D341Med (cell line): ENCODE measurements around the gene HSF5.

ENCODE experiments used
- DNase-seq: peaks from one replicate; pipeline ENCODE4 v3.0.0; 2012; ENCODE audit warnings: low spot score

Gene HSF5

GRCh38 chr17:58385359-58385899 lies 102.8 kb downstream of the HSF5 start:
- DNase-seq = no peak

DNA sequence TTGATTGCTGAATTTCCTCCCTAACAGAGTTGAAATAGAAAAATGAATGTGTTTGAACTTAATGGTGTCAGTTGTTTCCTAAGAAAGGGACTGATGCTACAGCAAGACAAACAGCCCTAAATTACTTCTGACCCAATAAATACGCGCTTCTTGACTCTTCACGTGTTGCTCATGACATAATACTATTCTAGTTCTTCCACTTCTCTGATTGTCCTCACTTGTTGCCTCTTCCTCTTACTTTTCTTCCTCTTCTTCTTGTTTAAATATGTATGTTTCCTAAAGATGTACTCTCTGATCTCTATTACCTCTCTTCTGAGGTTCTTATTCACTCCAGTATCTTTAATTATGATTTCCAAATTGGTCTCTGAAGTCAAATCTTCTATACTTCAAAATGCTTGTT lies 103.3 kb downstream of the HSF5 start:
- DNase-seq = no peak

- DNase-seq = no peak
Observed at GRCh38 chr17:58383892-58384462, 104.2 kb downstream of the HSF5 start.

DNA sequence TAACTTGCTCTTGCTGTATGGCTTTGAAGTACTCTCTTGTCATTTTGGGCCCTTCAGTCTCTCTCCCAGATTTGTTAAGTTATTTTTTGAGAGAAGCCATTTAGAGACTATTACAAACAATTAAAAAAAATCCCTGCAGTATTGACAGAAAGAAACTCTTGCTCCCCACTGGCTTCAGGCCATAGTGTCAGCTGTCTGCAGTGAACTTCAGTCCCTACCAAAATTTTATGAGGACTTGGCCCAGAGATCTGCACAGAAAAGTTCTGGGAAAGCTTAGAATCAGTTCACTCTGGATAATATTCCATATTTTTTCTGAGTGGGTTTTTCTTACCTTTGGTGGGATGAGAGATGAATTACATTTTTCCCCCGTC lies 105.4 kb downstream of the HSF5 start:
- DNase-seq = no peak

DNA sequence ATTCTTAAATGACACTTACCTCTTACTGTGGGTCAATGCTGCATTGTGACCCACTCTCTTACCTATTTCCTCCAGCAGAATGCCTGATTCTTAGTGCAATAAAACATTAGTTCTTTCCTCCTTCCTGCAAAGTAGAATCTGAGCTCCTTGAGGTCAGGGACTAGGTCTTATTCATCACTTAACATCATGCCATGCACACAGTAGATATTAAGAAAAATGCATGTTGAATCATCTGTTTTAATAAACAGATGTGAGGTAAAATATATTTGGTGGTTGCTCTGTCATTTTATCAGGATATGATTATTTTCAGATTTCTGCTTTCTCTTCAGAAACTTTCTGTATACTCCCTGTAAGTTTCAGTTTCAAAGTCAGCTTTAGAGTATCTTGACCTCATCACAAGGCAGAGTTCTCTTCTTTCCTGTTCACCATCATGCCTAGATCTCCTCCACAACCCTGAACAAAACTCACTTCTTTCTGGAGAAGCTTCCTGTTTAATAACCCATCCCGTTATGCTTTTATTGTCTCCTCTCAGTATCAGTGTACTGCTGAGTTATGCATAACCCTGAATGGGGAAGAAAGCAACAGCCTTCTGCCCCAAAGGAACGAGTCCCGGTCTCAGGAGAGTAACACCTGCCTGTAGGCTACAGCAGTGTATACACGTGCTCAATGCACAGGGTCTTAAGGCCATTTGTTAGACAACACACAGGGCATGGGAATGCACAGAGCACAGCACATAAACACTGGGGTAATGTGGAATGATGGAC lies 105.9 kb downstream of the HSF5 start:
- DNase-seq = no peak

DNA sequence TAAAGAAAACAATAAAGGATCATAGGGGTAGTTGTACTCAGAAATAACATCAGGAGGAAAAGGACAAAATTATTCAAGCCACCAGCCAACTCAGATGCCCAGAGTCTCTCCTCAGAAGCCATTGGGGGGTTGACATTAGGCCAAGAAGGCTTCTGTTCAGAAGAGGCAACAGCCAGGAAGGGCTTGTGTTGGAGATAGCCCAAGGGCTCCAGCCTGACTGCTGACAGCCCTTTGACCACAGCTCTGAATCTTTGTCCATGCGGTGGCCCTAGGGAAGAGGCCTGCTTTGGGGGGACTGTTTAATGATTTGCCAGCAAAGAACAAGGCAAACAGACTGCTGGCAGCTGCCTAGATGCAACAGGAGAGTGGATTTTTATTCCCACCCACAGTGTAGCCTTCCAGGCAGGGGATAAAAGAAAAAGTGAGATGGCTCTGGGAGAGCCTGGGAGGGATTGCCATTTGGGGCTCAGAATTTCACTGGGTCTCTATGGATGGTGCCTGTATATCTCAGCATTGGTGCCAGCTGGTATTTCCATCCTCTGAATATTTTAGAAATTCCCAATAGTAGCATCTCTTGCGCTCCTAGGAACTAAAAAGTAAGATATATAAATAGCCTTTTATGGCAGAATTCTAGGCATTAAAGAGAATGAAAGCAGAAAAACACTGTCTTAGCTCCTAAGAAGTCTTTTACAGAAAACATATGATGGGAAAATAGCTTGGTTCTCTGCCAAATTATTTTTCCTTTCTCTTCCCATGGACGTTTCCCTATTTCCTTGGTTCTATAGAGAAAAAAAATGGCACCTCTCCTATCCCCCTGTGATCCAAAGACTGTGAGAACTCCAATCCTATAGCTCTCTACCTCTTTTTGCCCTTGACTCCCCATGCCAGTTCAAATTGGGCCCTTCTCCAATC lies 106.8 kb downstream of the HSF5 start:
- no peak for DNase-seq

GRCh38 chr17:58380207-58381123 lies 107.7 kb downstream of the HSF5 start:
- no peak for DNase-seq

DNA sequence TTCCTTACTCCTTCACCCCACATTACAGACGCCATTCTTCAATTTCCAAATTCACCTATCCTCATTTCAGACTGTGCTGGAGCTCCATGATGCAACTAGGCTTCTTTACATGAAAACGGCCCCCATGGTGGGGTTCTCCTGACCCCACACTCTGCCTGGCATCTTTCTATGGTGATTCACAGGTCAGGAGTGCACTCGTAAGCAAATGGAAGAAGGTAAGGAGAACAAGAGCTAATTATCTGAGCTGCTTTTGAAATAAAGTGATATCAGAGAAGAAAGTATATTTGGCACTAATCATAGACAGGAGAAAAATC lies 108.7 kb downstream of the HSF5 start:
- no peak for DNase-seq

DNA sequence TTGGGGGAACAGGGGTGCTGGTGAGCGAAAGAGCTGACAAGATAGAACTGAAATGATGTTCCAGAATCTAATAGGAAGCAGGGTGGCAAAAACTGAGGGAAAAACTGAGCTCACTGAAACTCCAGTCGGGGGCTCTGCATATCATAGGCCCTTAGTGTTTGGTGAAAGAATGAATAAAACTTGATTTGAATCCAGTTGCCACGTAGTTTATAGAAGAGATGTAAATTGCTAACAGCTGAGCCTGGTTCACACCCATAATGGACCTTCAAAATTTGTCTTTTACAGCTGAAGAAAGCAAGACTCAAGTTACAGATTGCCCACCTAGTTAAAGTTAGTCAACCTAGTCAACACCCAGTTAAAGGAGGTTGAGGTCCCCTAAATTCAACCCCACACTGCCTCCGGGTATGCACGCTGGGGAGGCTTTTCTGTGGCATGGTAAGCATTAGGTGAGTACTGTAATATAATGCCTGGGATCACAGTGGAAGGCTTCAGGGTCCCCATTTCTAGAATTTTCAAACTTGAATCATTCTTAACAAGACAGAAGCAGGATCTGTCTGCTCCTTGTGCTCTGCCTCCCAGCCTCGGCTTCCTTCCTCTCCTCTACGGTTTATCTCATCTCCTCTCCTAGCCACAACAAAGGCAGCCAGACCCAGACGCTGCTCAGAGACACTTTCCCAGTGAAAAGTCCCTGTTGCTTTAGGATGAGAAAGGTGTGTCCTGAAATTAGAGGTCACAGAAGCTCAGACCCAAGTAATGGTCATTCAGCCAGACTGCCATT lies 109.3 kb downstream of the HSF5 start:
- DNase-seq = no peak

DNA sequence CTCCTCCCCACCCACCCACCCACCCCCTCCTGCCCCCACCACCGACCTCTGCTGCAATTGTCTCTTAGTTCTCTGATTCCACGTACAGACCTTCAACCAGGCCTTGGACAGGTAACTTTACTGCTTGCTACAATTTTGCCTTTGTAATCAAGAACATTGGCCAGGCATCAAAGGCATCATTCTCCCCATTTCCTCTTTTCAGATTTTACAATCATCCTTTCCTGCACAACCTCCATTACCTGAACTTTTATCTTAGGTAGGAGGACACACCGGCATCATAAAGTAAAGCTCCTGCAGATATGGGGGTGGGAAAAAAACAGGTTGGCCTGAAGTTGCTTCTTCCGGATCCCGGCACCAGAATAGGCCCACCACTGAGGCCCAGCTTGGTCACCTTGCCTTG lies 110.5 kb downstream of the HSF5 start:
- no peak for DNase-seq

GRCh38 chr17:58377093-58377601 lies 111.1 kb downstream of the HSF5 start:
- DNase-seq = no peak

GRCh38 chr17:58376472-58377000 lies 111.7 kb downstream of the HSF5 start:
- DNase-seq = no peak

- no peak for DNase-seq
Observed at GRCh38 chr17:58375811-58376210, 112.4 kb downstream of the HSF5 start.

GRCh38 chr17:58375256-58375655 lies 113.0 kb downstream of the HSF5 start:
- DNase-seq = no peak

DNA sequence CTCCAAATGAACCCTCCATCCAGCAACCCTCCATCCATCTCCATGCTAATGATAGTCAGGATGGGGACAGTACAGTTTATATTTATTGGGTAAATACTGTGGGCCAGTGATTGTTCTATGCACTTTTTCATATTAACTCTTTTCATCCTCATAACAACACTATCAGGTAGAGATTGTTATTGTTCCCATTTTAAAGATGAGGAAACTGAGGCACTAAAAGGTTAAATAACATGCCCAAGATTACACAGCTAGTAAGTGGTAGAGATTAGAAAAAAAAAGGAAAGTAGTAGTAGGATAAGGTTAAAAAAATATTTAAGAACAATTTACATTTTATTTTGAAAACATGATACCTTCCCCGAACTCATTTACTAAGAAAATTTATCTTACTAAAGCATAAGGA lies 114.3 kb downstream of the HSF5 start:
- no peak for DNase-seq

DNA sequence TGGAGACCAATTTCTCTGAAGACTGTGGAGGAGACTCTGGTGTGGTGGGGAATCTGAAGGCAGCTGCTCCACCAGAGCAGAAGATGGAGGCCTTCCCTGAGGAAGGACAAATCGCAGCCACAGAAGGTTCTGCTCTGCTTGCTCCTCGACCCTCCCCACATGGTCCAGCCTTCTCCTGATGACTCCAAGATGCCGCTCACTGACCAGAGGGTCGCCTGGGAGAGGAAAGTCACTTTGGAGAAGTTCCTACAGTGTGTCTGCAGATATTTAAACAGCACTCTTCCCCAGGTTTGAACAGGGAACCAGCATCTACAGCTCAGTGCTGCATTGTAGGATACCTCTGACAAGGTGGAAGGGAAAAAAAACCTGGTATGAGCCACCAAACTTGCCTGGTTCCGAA lies 115.2 kb downstream of the HSF5 start:
- no peak for DNase-seq

- no peak for DNase-seq
Observed at GRCh38 chr17:58371300-58371950, 116.8 kb downstream of the HSF5 start.

- DNase-seq = no peak
Observed at GRCh38 chr17:58370716-58371115, 117.5 kb downstream of the HSF5 start.

DNA sequence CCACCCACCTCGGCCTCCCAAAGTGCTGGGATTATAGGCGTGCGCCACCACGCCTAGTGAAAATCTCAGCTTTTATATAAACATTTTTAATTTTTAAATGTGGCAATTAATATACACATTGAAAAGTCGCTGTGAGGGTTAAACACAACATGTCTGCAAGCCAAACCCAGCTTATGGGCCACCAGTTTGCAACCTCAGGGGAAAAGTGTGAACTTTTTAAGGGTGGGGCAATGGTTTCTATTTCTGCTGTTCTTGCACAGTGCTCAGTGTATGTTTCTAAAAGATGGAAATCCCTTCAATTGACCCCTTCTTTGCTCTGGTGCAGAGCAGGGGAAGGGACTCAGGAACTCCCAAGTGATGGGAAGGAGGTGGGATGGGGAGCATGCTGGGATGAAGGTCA lies 117.9 kb downstream of the HSF5 start:
- DNase-seq = no peak
